ENCODE measurements around the gene UGDH.

DNA sequence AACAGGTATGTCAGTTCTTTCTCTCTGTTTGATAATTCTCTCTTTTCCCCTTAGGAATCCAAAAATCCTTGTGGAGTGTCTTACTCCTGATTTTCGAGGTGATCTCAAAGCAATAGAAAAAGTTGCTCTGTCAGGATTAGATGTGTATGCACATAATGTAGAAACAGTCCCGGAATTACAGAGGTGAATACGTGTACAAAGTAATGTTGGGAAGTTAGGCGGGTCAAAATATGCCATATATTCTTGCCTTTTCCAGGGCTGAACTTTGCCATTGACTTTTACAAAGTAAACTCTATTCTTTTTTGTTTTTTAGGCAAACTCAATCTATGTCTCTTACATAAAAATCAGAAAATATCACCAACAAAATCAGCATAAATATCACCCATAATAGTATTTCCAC, 59.8 kb downstream of the UGDH start:
- TF ChIP-seq CTCF (IDR thresholded peaks at IDR 0.05) (no peak), POLR2A (IDR thresholded peaks at IDR 0.05) (no peak)
